HG03159 (cell line): ENCODE results near the gene MINDY3.

ENCODE experiments used
- ATAC-seq: cut with Tn5 transposase; IDR thresholded peaks from one replicate; pipeline ENCODE4 v1.9.1; 2021; ENCODE audit warnings: mild to moderate bottlenecking, moderate library complexity; ENCODE audit not compliant: unreplicated experiment

The MINDY3 gene

DNA sequence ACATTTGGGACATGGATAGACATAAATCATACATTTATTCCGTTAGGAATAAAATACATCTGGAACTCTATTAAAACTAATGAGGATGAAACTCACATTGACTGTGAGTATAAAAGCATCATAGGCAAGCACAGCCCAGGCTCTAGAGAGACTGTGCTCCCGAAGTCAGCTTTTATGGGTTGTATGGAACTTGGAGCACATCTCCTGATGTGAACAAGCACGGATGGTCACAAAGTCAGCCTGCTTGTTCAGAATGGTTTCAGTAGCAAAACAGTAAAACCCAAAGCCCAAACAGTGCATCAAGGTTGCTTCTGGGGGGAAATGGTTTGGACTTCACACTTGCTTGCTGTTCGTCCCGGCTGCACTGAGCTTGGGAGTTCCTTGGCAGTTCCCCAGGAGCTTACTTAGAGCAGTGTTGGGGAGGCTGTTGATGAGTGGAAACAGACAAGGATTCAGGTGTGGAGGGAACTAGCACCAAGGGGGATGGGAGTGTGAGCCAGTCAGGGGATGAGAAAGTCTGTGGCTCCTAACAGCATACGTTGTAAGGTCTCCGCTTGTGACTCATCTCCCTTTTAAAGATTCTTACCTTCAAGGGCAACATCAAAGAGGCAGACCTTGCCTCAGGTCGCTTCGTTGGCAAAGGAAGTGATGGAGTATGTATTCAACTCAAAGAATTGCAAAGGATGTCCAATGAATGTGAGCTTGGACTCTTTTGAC, 120.9 kb downstream of the MINDY3 start:
- no peak for ATAC-seq

DNA sequence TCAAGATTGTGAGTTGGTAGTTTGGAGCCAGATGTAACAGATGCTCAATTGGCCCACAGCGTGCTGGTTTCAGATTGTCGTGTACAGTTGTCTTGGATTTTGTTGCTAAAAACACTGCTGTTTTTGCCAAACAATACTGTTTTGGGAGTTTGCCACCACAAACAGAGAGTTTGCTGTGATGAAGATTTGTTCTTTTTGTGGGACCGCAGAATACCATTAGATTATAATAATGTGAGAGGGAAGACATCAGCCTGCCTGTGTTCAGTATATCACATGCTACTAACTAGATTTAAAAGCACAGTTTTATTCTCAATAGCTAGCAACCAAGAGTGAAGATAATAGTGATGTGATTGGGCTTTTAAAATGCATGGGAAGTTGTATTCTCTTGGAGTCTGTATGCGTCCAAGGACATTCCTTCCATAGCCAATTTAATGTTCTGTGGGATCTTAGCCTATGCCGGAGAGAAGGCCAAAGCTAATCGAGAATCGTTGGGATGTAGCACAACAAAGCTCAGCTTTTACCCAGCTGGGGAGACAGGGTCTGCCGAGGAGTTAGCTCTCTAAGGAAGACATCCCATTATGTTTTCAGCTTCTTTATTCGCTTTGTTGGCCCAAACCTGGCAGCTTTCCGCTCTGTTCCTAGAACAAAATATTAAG, 121.9 kb downstream of the MINDY3 start:
- no peak for ATAC-seq

DNA sequence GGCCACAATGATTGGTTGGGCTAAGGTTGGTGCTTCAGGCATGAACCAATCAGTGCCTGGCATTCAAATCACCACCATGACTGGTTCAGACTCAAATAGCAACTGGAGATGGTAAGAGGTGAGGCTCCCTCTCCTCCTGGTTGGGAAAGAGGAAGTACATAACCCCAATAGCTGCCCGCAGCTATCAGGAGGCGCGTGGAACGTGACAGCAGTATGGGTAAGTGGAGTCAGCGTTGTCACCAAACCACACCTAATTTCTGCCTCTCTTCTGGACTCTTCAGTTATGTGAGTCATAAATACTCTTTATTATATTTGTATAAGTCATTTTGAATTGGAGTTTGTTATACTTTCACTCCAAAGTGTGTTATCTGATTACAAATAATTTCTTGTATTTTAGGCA, 122.7 kb downstream of the MINDY3 start:
- no peak for ATAC-seq

DNA sequence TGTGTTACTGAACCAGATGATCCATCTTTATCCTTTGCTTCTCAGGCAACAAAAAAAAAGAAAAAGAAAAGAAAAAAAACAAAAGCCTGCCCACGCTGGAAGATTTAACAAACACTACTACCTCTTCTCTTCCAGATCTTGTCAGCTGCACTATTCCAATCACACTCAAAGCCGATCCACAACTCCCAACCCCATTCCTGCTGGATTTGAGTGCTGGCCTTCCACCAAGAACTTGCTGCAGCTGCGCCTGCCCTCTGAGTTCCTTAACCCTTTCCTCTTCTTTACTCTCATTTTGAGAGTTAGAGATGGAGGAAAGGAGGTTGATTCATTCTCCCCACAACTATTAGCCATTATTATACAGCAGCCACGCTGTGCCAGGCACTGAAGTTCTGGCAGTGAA, 124.5 kb downstream of the MINDY3 start:
- no peak for ATAC-seq

DNA sequence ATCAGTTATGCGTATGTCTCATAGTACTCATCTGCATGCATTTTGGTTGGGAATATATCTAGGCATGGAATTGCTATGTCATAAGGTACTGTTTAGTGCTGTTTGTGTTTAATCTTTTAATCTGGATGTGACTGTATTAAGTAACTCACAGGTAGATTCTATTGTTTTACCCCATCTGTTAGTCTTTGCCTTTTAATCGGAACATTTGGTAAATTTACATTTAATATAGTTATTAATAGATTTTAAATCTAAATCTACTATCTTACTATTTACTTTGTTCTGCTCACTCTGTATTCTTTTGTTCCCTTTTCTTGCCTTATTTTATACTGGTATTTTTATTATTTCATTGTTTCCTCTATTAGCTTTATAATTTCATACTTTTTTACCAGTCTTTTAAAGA, 130.0 kb downstream of the MINDY3 start:
- no peak for ATAC-seq

GRCh38 chr10:15729890-15730289, 130.4 kb downstream of the MINDY3 start:
- ATAC-seq: no peak
